ENCODE data around the gene TTC13.
"Not testable (repeated sequence)": the region's sequence is repeated elsewhere in the genome, so short reads cannot be mapped to it uniquely, and the experiment has no call there.

The TTC13 gene

GRCh38 chr1:230978491-230979388 lies at the start of gene TTC13, which contains the start of gene ARV1:
Gene TTC13 (minus strand): TSS chr1:230978861. CDS start chr1:230978830, 31 bp downstream.
Gene ARV1 (plus strand): TSS chr1:230979094. CDS start chr1:230979106, 12 bp downstream.
- DNase-seq (ENCODE audit: low spot score): peak; percentile 99

GRCh38 chr1:231027971-231028370 lies 49.3 kb upstream of the TTC13 start:
- no peak for DNase-seq (ENCODE audit: low spot score)

GRCh38 chr1:231027136-231027925 lies 48.7 kb upstream of the TTC13 start:
- no peak for DNase-seq (ENCODE audit: low spot score)

GRCh38 chr1:231026576-231026975 lies 47.9 kb upstream of the TTC13 start:
- no peak for DNase-seq (ENCODE audit: low spot score)

GRCh38 chr1:231023150-231023549 lies 44.5 kb upstream of the TTC13 start:
- DNase-seq (ENCODE audit: low spot score): no peak

- DNase-seq (ENCODE audit: low spot score): not testable (repeated sequence)
Measured at GRCh38 chr1:231022543-231022942, 43.9 kb upstream of the TTC13 start.

- no peak for DNase-seq (ENCODE audit: low spot score)
Measured at GRCh38 chr1:231021540-231022031, 42.9 kb upstream of the TTC13 start.

- DNase-seq (ENCODE audit: low spot score): no peak
Measured at GRCh38 chr1:231020816-231021215, 42.2 kb upstream of the TTC13 start.

- DNase-seq (ENCODE audit: low spot score): no peak
Measured at GRCh38 chr1:231020139-231020601, 41.5 kb upstream of the TTC13 start.

- no peak for DNase-seq (ENCODE audit: low spot score)
Measured at GRCh38 chr1:231019711-231020110, 41.0 kb upstream of the TTC13 start.

GRCh38 chr1:231016966-231017365 lies 38.3 kb upstream of the TTC13 start:
- no peak for DNase-seq (ENCODE audit: low spot score)

GRCh38 chr1:231016234-231016633 lies 37.6 kb upstream of the TTC13 start:
- DNase-seq (ENCODE audit: low spot score): no peak

- DNase-seq (ENCODE audit: low spot score): no peak
Measured at GRCh38 chr1:231013391-231014015, 34.8 kb upstream of the TTC13 start.

GRCh38 chr1:231011963-231012362 lies 33.3 kb upstream of the TTC13 start:
- DNase-seq (ENCODE audit: low spot score): no peak

GRCh38 chr1:231011360-231011759 lies 32.7 kb upstream of the TTC13 start:
- no peak for DNase-seq (ENCODE audit: low spot score)

- not testable (repeated sequence) for DNase-seq (ENCODE audit: low spot score)
Measured at GRCh38 chr1:231007535-231007934, 28.9 kb upstream of the TTC13 start.

- no peak for DNase-seq (ENCODE audit: low spot score)
Measured at GRCh38 chr1:231001892-231002291, 23.2 kb upstream of the TTC13 start.

- DNase-seq (ENCODE audit: low spot score): no peak
Measured at GRCh38 chr1:231000639-231001038, 22.0 kb upstream of the TTC13 start.

GRCh38 chr1:231000201-231000600 lies 21.5 kb upstream of the TTC13 start:
- no peak for DNase-seq (ENCODE audit: low spot score)

- no peak for DNase-seq (ENCODE audit: low spot score)
Measured at GRCh38 chr1:230994860-230995259, 16.2 kb upstream of the TTC13 start.

- DNase-seq (ENCODE audit: low spot score): no peak
Measured at GRCh38 chr1:230992100-230992774, 13.6 kb upstream of the TTC13 start.

GRCh38 chr1:230987448-230987847 lies 8.8 kb upstream of the TTC13 start:
- DNase-seq (ENCODE audit: low spot score): no peak

Data from GM03348 (cell line).